ENCODE data around the gene EPHB4. TPM values are rescaled to one million over a fixed set of nuclear protein-coding genes. Genes with fewer than 3 reads are reported as not detected.
A peak's percentile ranks its signal among the peaks of the same experiment; 100 is the strongest.

Gene EPHB4
- total RNA-seq, result 10 to 100 TPM; 23.9 to 43.7 (median 36.8) TPM
- long read RNA-seq, partial matches to known transcripts, result 3 of 3 reads
- long read RNA-seq, other reads (novel, unspliced or antisense), result 0 of 3 reads

GRCh38 chr7:100827330-100828226 is at the start of gene EPHB4:
Gene EPHB4, minus strand, starts transcription at chr7:100827523. Its CDS starts 493 bp downstream, at chr7:100827030.
- Histone ChIP-seq H3K4me1 (peaks cover 0 to 64% (median 16%) of the 10 kb centered on the region in 4 donors), H3K9me3 (no peaks in the 10 kb centered on the region), H3K27ac (peak within 1 kb of the TSS; percentile 58 to 79 (median 63)), H3K36me3 (peaks cover 0 to 10% (median 5%) of the 10 kb centered on the region in 4 donors), H3K4me3 (peak within 1 kb of the TSS; percentile 69 to 84 (median 70)), H3K27me3 (no peaks in the 10 kb centered on the region)
- TF ChIP-seq CTCF (IDR thresholded peaks at IDR 0.05) (peak; percentile 22 to 36 (median 24)), POLR2A (IDR thresholded peaks at IDR 0.05) (peak; percentile 39)
- DNase-seq, result peak; percentile 90 to 96 (median 95)
- WGBS (ENCODE audit: insufficient coverage, low coverage, low lambda C conversion rate, missing lambda C conversion rate), result 2% methylated on average over 19 of the region's 80 CpGs
- ATAC-seq, result peak; percentile 69 to 83 (median 74)
- intact Hi-C loops (cut with DNase I), result no loop called here

GRCh38 chr7:100875356-100875751 is 48.0 kb upstream of the EPHB4 start:
- no peaks in the 10 kb centered on the region for H3K27me3 ChIP-seq
- H3K4me3 ChIP-seq, result peak overlapping the region; percentile 89 to 95 (median 92)
- no peak for TF ChIP-seq POLR2A (IDR thresholded peaks at IDR 0.05)
- no peak for TF ChIP-seq CTCF (IDR thresholded peaks at IDR 0.05)
- peak overlapping the region; percentile 77 to 87 (median 80) for H3K27ac ChIP-seq
- intact Hi-C loops (cut with DNase I), result no loop called here
- no peaks in the 10 kb centered on the region for H3K9me3 ChIP-seq
- DNase-seq (no peak), ATAC-seq (peak; percentile 38 to 52 (median 50))
- H3K4me1 ChIP-seq, result peaks cover 0 to 24% (median 7%) of the 10 kb centered on the region in 4 donors
- WGBS (ENCODE audit: insufficient coverage, low coverage, low lambda C conversion rate, missing lambda C conversion rate), result under 1% methylated on average over 20 of the region's 39 CpGs
- peaks cover 0 to 41% (median 16%) of the 10 kb centered on the region in 4 donors for H3K36me3 ChIP-seq

GRCh38 chr7:100874577-100875355 is 47.4 kb upstream of the EPHB4 start, which contains the start of gene SRRT:
Gene SRRT, plus strand, starts transcription at chr7:100875103. Its CDS starts 488 bp downstream, at chr7:100875591.
- Histone ChIP-seq H3K36me3 (peaks cover 0 to 44% (median 18%) of the 10 kb centered on the region in 4 donors), H3K27me3 (no peaks in the 10 kb centered on the region), H3K9me3 (no peaks in the 10 kb centered on the region), H3K4me1 (peaks cover 0 to 24% (median 7%) of the 10 kb centered on the region in 4 donors), H3K27ac (peak within 1 kb of the TSS; percentile 80 to 87 (median 87)), H3K4me3 (peak within 1 kb of the TSS; percentile 89 to 95 (median 92))
- TF ChIP-seq POLR2A (IDR thresholded peaks at IDR 0.05) (peak; percentile 87), CTCF (IDR thresholded peaks at IDR 0.05) (peak; percentile 32 to 73 (median 39))
- DNase-seq (peak; percentile 99), ATAC-seq (peak; percentile 96 to 97 (median 97))
- 36% methylated on average over 9 of the region's 79 CpGs for WGBS (ENCODE audit: insufficient coverage, low coverage, low lambda C conversion rate, missing lambda C conversion rate)
- intact Hi-C loops (cut with DNase I), result no loop called here

GRCh38 chr7:100874300-100874576 is 46.9 kb upstream of the EPHB4 start:
- no peak for DNase-seq
- Histone ChIP-seq H3K27me3 (no peaks in the 10 kb centered on the region), H3K36me3 (peaks cover 0 to 42% (median 18%) of the 10 kb centered on the region in 4 donors), H3K9me3 (no peaks in the 10 kb centered on the region), H3K4me3 (peak overlapping the region; percentile 89 to 95 (median 92)), H3K4me1 (peaks cover 0 to 24% (median 7%) of the 10 kb centered on the region in 4 donors), H3K27ac (peak overlapping the region; percentile 80 to 87 (median 87))
- ATAC-seq, result no peak
- 55% methylated on average over 4 of the region's 8 CpGs for WGBS (ENCODE audit: insufficient coverage, low coverage, low lambda C conversion rate, missing lambda C conversion rate)
- intact Hi-C loops (cut with DNase I), result no loop called here
- TF ChIP-seq POLR2A (IDR thresholded peaks at IDR 0.05), result no peak
- TF ChIP-seq CTCF (IDR thresholded peaks at IDR 0.05), result no peak
